Stomach (tissue), 9 donors: ENCODE measurements around the gene PTPRM. TPM values are rescaled to one million over a fixed set of nuclear protein-coding genes. Genes with fewer than 3 reads are reported as not detected.

ENCODE experiments used
- DNase-seq, 2 donors: peaks; one replicate each; pipeline versions ENCODE4 v3.0.0 to v3.0.0-alpha.2; 2013 to 2019
- H3K27ac ChIP-seq, 5 donors: fragments of 200-600 bp in 4 of 5; sonication (generic) in 4 of 5; one replicate each; pipeline ENCODE4 v1.5.1; 2013 to 2019; ENCODE audit warnings: mild to moderate bottlenecking in 1 of 5, moderate library complexity in 1 of 5
- H3K27me3 ChIP-seq, 3 donors: fragments of 200-600 bp; sonication (generic); one replicate each; pipeline ENCODE4 v1.5.1; 2017 to 2019; ENCODE audit warnings: mixed run types in 1 of 3
- H3K36me3 ChIP-seq, 4 donors: fragments of 200-600 bp; sonication (generic); 1 replicate in 3 of 4; 2 replicates in 1 of 4; pipeline ENCODE4 v1.5.1; 2016 to 2019
- H3K4me1 ChIP-seq, 4 donors: fragments of 200-600 bp; sonication (generic); one replicate each; pipeline ENCODE4 v1.5.1; 2016 to 2019
- H3K4me3 ChIP-seq, 4 donors: fragments of 200-600 bp; sonication (generic) in 3 of 4; one replicate each; pipeline ENCODE4 v1.5.1; 2016 to 2019; ENCODE audit warnings: mild to moderate bottlenecking in 1 of 4
- H3K9me3 ChIP-seq, 4 donors: fragments of 200-600 bp; sonication (generic); one replicate each; pipeline ENCODE4 v1.5.1; 2016 to 2019
- CTCF ChIP-seq, 7 experiments: fragments of 450-650 bp in 4 of 7; fragments of 200-600 bp in 3 of 7; sonication (generic) in 3 of 7; IDR thresholded peaks; one replicate each; pipeline ENCODE4 v1.5.1; 2016 to 2019; ENCODE audit warnings: antibody characterized with exemption in 7 of 7, control low read depth in 2 of 7, mild to moderate bottlenecking in 1 of 7
- EP300 ChIP-seq: sonication (generic); formaldehyde crosslinking; IDR thresholded peaks from one replicate; pipeline ENCODE4 v1.6.1; 2017; ENCODE audit warnings: antibody characterized with exemption
- POLR2A ChIP-seq, 4 donors: fragments of 450-650 bp; IDR thresholded peaks; one replicate each; pipeline ENCODE4 v1.6.1; 2016; ENCODE audit warnings: antibody characterized with exemption in 4 of 4, control low read depth in 2 of 4, mild to moderate bottlenecking in 1 of 4, moderate library complexity in 1 of 4
- POLR2AphosphoS5 ChIP-seq, 3 donors: sonication (generic); formaldehyde crosslinking; IDR thresholded peaks; one replicate each; pipeline ENCODE4 v1.6.1; 2016; ENCODE audit warnings: antibody characterized with exemption in 3 of 3
- WGBS, 5 donors: extraction: QIAGEN DNeasy Blood & Tissue Kit in 3 of 5; methylation state at CpG; one replicate each; pipeline versions ENCODE4 v1.1.5 to v1.1.7; 2013 to 2018; 5-methylcytosine and 5-hydroxymethylcytosine counted together
- intact Hi-C: fragments of 100-400 bp; cut with DNase I; formaldehyde crosslinking; loops from one replicate; pipeline ENCODE4 v1.15.1; 2023; ENCODE audit warnings: low total_unique reads
- polyA plus RNA-seq, 3 donors: library from polyadenylated mRNA; stranded (reverse); fragments of 200-250 nt; gene quantifications; one replicate each; pipeline ENCODE4 v1.2.3, GENCODE V29; 2013
- total RNA-seq, 5 donors: library from RNA; depleted of rRNA; stranded (reverse); fragments of >200 nt; gene quantifications; one replicate each; pipeline versions ENCODE4 v1.1.0 to v1.2.3, GENCODE V29; 2014 to 2016
- donor health status: healthy with polysubstance abuse.
- donor health status: Bipolar disorder and iron deficiency.
- donor health status: healthy.

Gene PTPRM
- total and polyA plus RNA-seq, 8 donors: 7.5 to 246 (median 58.2) TPM

GRCh38 chr18:7885865-7886264 lies 318.7 kb downstream of the PTPRM start:
- peaks cover 0 to 9% (median 2%) of the 10 kb centered on the region in 4 donors for H3K4me1 ChIP-seq
- DNase-seq: no peak
- no peaks in the 10 kb centered on the region for H3K27me3 ChIP-seq
- H3K36me3 ChIP-seq: no peaks in the 10 kb centered on the region
- intact Hi-C loops: no loop called here
- no peaks in the 10 kb centered on the region for H3K9me3 ChIP-seq
- WGBS, 5 donors: 81 to 83% (median 81%) methylated on average over 5 of the region's 5 CpGs
- no peak overlapping the region for H3K27ac ChIP-seq
- no peak overlapping the region for H3K4me3 ChIP-seq
- TF ChIP-seq POLR2A (IDR thresholded peaks at IDR 0.05) (no peak), POLR2AphosphoS5 (IDR thresholded peaks at IDR 0.05) (no peak), EP300 (no peak), CTCF (IDR thresholded peaks at IDR 0.05) (no peak)

DNA sequence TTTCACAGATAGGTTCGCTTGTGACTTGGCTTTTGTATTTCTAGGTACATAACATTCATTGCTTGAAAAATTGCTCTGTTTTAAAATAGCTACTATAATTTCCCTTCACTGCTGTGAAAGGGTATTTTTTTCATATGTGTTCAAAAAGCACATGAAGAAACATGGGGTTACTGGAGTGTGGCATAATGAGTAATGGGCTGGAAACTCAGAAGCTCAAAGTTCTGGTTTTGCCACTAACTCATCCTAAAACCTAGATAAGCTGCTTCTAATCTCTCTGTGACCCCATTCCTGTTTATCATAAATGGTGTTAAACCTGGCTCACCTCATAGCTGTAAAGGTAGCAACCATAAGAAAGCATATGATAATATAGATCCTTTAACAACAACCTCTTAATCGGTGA lies 319.3 kb downstream of the PTPRM start:
- H3K27ac ChIP-seq: no peak overlapping the region
- intact Hi-C loops: no loop called here
- H3K36me3 ChIP-seq: no peaks in the 10 kb centered on the region
- H3K9me3 ChIP-seq: no peaks in the 10 kb centered on the region
- peaks cover 0 to 9% (median 2%) of the 10 kb centered on the region in 4 donors for H3K4me1 ChIP-seq
- no peaks in the 10 kb centered on the region for H3K27me3 ChIP-seq
- TF ChIP-seq EP300 (no peak), CTCF (IDR thresholded peaks at IDR 0.05) (no peak), POLR2AphosphoS5 (IDR thresholded peaks at IDR 0.05) (no peak), POLR2A (IDR thresholded peaks at IDR 0.05) (no peak)
- 89 to 97% (median 94%) methylated on average over 2 of the region's 2 CpGs for WGBS, 5 donors
- H3K4me3 ChIP-seq: no peak overlapping the region
- no peak for DNase-seq

DNA sequence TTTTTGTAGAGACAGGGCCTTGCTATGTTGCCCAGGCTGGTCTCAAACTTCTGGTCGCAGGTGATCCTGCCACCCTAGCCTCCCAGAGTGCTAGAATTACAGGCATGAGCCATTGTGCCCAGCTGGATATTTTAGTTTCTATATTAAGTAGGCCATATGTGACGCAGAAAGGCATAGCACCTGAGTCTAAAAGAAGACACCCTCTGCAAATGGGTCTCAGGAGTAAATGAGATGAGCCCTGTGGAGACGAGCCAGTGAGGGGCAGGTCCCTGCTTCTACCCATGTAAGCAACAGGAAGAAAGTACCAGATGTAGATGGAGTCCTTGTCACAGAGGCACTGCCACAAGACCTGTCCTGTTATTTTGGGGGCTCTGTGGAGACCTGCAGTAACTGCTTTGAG lies 322.4 kb downstream of the PTPRM start:
- WGBS, 5 donors: 84 to 93% (median 86%) methylated on average over 2 to 3 of the region's 3 CpGs
- H3K4me3 ChIP-seq: no peak overlapping the region
- no peak for DNase-seq
- TF ChIP-seq CTCF (IDR thresholded peaks at IDR 0.05) (no peak), EP300 (no peak), POLR2AphosphoS5 (IDR thresholded peaks at IDR 0.05) (no peak)
- no peak overlapping the region for H3K27ac ChIP-seq
- no peaks in the 10 kb centered on the region for H3K9me3 ChIP-seq
- intact Hi-C loops: no loop called here
- H3K36me3 ChIP-seq: no peaks in the 10 kb centered on the region
- H3K4me1 ChIP-seq: peaks cover 0 to 9% (median 2%) of the 10 kb centered on the region in 4 donors
- no peaks in the 10 kb centered on the region for H3K27me3 ChIP-seq

DNA sequence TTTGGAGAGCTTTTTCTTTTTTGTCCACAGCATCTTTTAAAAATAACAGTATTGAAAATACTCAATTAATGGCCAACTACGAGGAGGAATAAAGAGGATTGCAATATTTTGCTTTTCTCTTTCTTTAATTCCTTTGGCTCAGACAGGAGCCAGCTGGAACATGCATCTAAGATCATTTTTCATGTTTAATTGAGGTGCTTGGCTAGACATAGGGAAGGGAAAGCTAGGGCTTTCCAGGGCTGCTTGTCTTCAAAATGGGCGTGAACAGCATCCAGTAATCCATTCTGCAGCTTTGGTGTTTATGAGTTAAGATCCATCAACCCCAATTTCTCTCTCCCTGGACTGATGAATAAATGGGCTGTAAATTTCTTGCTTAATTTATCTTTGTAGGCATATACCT lies 323.0 kb downstream of the PTPRM start:
- Histone ChIP-seq H3K27ac (no peak overlapping the region), H3K4me1 (peaks cover 0 to 9% (median 2%) of the 10 kb centered on the region in 4 donors), H3K36me3 (no peaks in the 10 kb centered on the region), H3K9me3 (no peaks in the 10 kb centered on the region), H3K4me3 (no peak overlapping the region), H3K27me3 (no peaks in the 10 kb centered on the region)
- DNase-seq: peak in 1 of 2 donors; percentile 66
- intact Hi-C loops: no loop called here
- TF ChIP-seq CTCF (IDR thresholded peaks at IDR 0.05) (no peak), POLR2A (IDR thresholded peaks at IDR 0.05) (no peak), EP300 (no peak), POLR2AphosphoS5 (IDR thresholded peaks at IDR 0.05) (no peak)
- 53 to 83% (median 65%) methylated on average over 2 of the region's 2 CpGs for WGBS, 5 donors
